Kidney epithelial cell (primary cell): ENCODE data around the gene BRINP3. TPM values are rescaled to one million over a fixed set of nuclear protein-coding genes. Genes with fewer than 3 reads are reported as not detected.

Experiments used
- DNase-seq: peaks from one replicate; pipeline ENCODE4 v3.0.0-alpha.2; 2010; ENCODE audit warnings: low read depth
- H3K27me3 ChIP-seq: 2 replicates; pipeline ENCODE4 v1.6.0; 2011; ENCODE audit warnings: low read length; ENCODE audit not compliant: control insufficient read depth, insufficient read depth
- H3K36me3 ChIP-seq: 2 replicates; pipeline ENCODE4 v1.5.1; 2011; ENCODE audit warnings: low read length; ENCODE audit not compliant: control insufficient read depth, insufficient read depth
- H3K4me3 ChIP-seq: 2 replicates; pipeline ENCODE4 v1.5.1; 2011; ENCODE audit warnings: low read depth, mild to moderate bottlenecking, control low read depth, low read length
- total RNA-seq: library from RNA; depleted of rRNA; stranded (reverse); fragments of >200 nt; gene quantifications from 2 replicates; pipeline ENCODE4 v1.2.3, GENCODE V29; 2015
- TF ChIP-seq, protein P1 (sequence below): IDR thresholded peaks from 2 replicates; pipeline ENCODE4 v1.5.1; 2011; ENCODE audit warnings: mild to moderate bottlenecking, moderate library complexity, low read length, control low read depth, inconsistent platforms; ENCODE audit not compliant: insufficient read depth, poor library complexity, severe bottlenecking

Gene BRINP3
- total RNA-seq, 1 donor from 2014 or later: 0.04 TPM

- H3K36me3 ChIP-seq: no peaks in the 10 kb centered on the region
- no peak overlapping the region for H3K4me3 ChIP-seq
- TF ChIP-seq, protein P1, sequence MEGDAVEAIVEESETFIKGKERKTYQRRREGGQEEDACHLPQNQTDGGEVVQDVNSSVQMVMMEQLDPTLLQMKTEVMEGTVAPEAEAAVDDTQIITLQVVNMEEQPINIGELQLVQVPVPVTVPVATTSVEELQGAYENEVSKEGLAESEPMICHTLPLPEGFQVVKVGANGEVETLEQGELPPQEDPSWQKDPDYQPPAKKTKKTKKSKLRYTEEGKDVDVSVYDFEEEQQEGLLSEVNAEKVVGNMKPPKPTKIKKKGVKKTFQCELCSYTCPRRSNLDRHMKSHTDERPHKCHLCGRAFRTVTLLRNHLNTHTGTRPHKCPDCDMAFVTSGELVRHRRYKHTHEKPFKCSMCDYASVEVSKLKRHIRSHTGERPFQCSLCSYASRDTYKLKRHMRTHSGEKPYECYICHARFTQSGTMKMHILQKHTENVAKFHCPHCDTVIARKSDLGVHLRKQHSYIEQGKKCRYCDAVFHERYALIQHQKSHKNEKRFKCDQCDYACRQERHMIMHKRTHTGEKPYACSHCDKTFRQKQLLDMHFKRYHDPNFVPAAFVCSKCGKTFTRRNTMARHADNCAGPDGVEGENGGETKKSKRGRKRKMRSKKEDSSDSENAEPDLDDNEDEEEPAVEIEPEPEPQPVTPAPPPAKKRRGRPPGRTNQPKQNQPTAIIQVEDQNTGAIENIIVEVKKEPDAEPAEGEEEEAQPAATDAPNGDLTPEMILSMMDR: no peak
- no peaks in the 10 kb centered on the region for H3K27me3 ChIP-seq
- no peak for DNase-seq
These were observed 33.2 kb downstream of the BRINP3 start for GRCh38 chr1:190444464-190444863.

GRCh38 chr1:190439447-190439846 is 38.2 kb downstream of the BRINP3 start:
- TF ChIP-seq, protein P1: no peak
- DNase-seq: no peak
- Histone ChIP-seq H3K27me3 (no peaks in the 10 kb centered on the region), H3K36me3 (no peaks in the 10 kb centered on the region), H3K4me3 (no peak overlapping the region)

- no peak for DNase-seq
- TF ChIP-seq, protein P1: peak; percentile 32
- no peaks in the 10 kb centered on the region for H3K36me3 ChIP-seq
- no peaks in the 10 kb centered on the region for H3K27me3 ChIP-seq
- no peak overlapping the region for H3K4me3 ChIP-seq
These were observed 41.0 kb downstream of the BRINP3 start for GRCh38 chr1:190436615-190437014.

DNA sequence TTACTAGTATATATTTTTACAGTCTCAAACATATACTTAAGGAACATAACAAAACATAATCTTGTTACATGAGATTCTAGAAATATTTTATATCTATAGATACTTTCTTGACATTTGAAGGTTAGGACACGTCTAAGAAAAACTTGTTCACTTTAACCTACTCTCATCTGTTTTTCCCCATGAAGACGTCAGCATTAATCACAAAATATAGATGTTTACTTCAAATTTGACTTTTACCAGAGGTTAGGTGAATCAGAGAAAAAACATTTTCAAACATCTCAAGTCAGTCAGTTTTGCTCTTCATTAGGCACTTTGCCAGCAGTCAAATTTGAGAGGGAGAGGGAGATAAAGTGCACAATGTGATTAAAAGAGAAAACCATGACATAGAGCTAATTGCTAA is 47.7 kb downstream of the BRINP3 start:
- no peaks in the 10 kb centered on the region for H3K27me3 ChIP-seq
- H3K4me3 ChIP-seq: no peak overlapping the region
- TF ChIP-seq, protein P1: no peak
- DNase-seq: no peak
- H3K36me3 ChIP-seq: no peaks in the 10 kb centered on the region

- TF ChIP-seq, protein P1: no peak
- DNase-seq: no peak
- no peaks in the 10 kb centered on the region for H3K36me3 ChIP-seq
- H3K4me3 ChIP-seq: no peak overlapping the region
- no peaks in the 10 kb centered on the region for H3K27me3 ChIP-seq
These were observed 48.5 kb downstream of the BRINP3 start for GRCh38 chr1:190429141-190429540.

DNA sequence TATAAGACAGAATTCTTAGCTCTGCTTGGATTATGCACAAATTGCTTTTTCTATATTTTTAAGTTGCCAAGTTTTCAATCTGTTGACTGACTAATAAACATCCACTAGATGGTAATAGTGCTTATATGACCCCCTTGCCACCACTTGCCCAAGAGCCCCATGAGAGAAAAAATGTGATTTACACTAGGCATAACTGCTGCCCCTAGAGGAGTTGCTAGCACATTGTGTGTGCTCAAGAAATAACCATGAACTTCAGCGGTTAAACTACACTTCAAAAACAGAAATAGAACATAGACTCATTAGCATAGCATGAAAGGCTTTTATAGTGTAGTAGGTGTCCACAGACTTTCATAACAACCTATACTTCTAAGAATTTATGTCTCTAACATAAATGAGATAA is 61.4 kb downstream of the BRINP3 start:
- TF ChIP-seq, protein P1: no peak

More for the DNA sequence above, 61.4 kb downstream of the BRINP3 start:
- Histone ChIP-seq H3K27me3 (no peaks in the 10 kb centered on the region), H3K4me3 (no peak overlapping the region), H3K36me3 (no peaks in the 10 kb centered on the region)
- DNase-seq: no peak
